Measurements from ENCODE around the gene ADAMTS2. TPM values are rescaled to one million over a fixed set of nuclear protein-coding genes. Genes with fewer than 3 reads are reported as not detected.

ADAMTS2 gene
- total and polyA plus RNA-seq, 2 donors from 2014 or later = 2.0 to 13.6 TPM

- Histone ChIP-seq H3K27me3 (ENCODE audit: control insufficient read depth, insufficient read depth, low read length) (no peaks in the 10 kb centered on the region), H3K9me3 (ENCODE audit: control insufficient read depth in 2 of 3, insufficient read depth in 1 of 3, low read length in 3 of 3) (peaks cover 0 to 6% (median 5%) of the 10 kb centered on the region in 3 donors), H3K27ac (ENCODE audit: low read depth in 2 of 2, low read length in 2 of 2) (no peak overlapping the region), H3K36me3 (ENCODE audit: control insufficient read depth in 2 of 3, insufficient read depth in 3 of 3, low read length in 3 of 3) (no peaks in the 10 kb centered on the region), H3K4me3 (ENCODE audit: low read length in 3 of 3) (no peak overlapping the region), H3K9ac (ENCODE audit: low read length in 3 of 3) (no peak overlapping the region), H3K4me1 (ENCODE audit: control insufficient read depth in 2 of 3, insufficient read depth in 2 of 3, low read depth in 1 of 3, low read length in 3 of 3) (no peaks in the 10 kb centered on the region)
- intact Hi-C loops (cut with DNase I) = no loop called here
- DNase-seq = peak in 1 of 5 donors; percentile 21
- TF ChIP-seq CTCF (IDR thresholded peaks at IDR 0.05; ENCODE audit: borderline replicate concordance, extremely low read depth, insufficient read depth) = no peak
- no peak for FAIRE-seq
Observed at GRCh38 chr5:179225387-179225786, 119.9 kb downstream of the ADAMTS2 start.

GRCh38 chr5:179224741-179225140, 120.5 kb downstream of the ADAMTS2 start:
- no peak overlapping the region for H3K27ac ChIP-seq (ENCODE audit: low read depth in 2 of 2, low read length in 2 of 2)
- no peak for FAIRE-seq

GRCh38 chr5:179223961-179224360, 121.3 kb downstream of the ADAMTS2 start:
- no peak overlapping the region for H3K9ac ChIP-seq (ENCODE audit: low read length in 3 of 3)
- DNase-seq (peak in 1 of 5 donors; percentile 20), FAIRE-seq (no peak)
- no peak overlapping the region for H3K27ac ChIP-seq (ENCODE audit: low read depth in 2 of 2, low read length in 2 of 2)
- no peaks in the 10 kb centered on the region for H3K36me3 ChIP-seq (ENCODE audit: control insufficient read depth in 2 of 3, insufficient read depth in 3 of 3, low read length in 3 of 3)
- no peaks in the 10 kb centered on the region for H3K27me3 ChIP-seq (ENCODE audit: control insufficient read depth, insufficient read depth, low read length)
- H3K4me1 ChIP-seq (ENCODE audit: control insufficient read depth in 2 of 3, insufficient read depth in 2 of 3, low read depth in 1 of 3, low read length in 3 of 3) = no peaks in the 10 kb centered on the region
- intact Hi-C loops (cut with DNase I) = no loop called here
- TF ChIP-seq CTCF (IDR thresholded peaks at IDR 0.05; ENCODE audit: borderline replicate concordance, extremely low read depth, insufficient read depth) = no peak
- H3K9me3 ChIP-seq (ENCODE audit: control insufficient read depth in 2 of 3, insufficient read depth in 1 of 3, low read length in 3 of 3) = peaks cover 0 to 6% (median 5%) of the 10 kb centered on the region in 3 donors
- no peak overlapping the region for H3K4me3 ChIP-seq (ENCODE audit: low read length in 3 of 3)

More at GRCh38 chr5:179224741-179225140, 120.5 kb downstream of the ADAMTS2 start:
- H3K9ac ChIP-seq (ENCODE audit: low read length in 3 of 3) = no peak overlapping the region
- TF ChIP-seq CTCF (IDR thresholded peaks at IDR 0.05; ENCODE audit: borderline replicate concordance, extremely low read depth, insufficient read depth) = no peak
- intact Hi-C loops (cut with DNase I) = no loop called here
- DNase-seq = peak in 1 of 5 donors; percentile 12
- H3K4me1 ChIP-seq (ENCODE audit: control insufficient read depth in 2 of 3, insufficient read depth in 2 of 3, low read depth in 1 of 3, low read length in 3 of 3) = no peaks in the 10 kb centered on the region
- no peaks in the 10 kb centered on the region for H3K27me3 ChIP-seq (ENCODE audit: control insufficient read depth, insufficient read depth, low read length)
- H3K4me3 ChIP-seq (ENCODE audit: low read length in 3 of 3) = no peak overlapping the region
- H3K9me3 ChIP-seq (ENCODE audit: control insufficient read depth in 2 of 3, insufficient read depth in 1 of 3, low read length in 3 of 3) = peaks cover 0 to 6% (median 5%) of the 10 kb centered on the region in 3 donors
- no peaks in the 10 kb centered on the region for H3K36me3 ChIP-seq (ENCODE audit: control insufficient read depth in 2 of 3, insufficient read depth in 3 of 3, low read length in 3 of 3)

GRCh38 chr5:179223528-179223927, 121.7 kb downstream of the ADAMTS2 start:
- H3K36me3 ChIP-seq (ENCODE audit: control insufficient read depth in 2 of 3, insufficient read depth in 3 of 3, low read length in 3 of 3) = no peaks in the 10 kb centered on the region
- FAIRE-seq = no peak
- intact Hi-C loops (cut with DNase I) = no loop called here
- TF ChIP-seq CTCF (IDR thresholded peaks at IDR 0.05; ENCODE audit: borderline replicate concordance, extremely low read depth, insufficient read depth) = no peak
- DNase-seq = no peak
- H3K4me3 ChIP-seq (ENCODE audit: low read length in 3 of 3) = peak overlapping the region in 1 of 3 donors; percentile 26
- H3K9me3 ChIP-seq (ENCODE audit: control insufficient read depth in 2 of 3, insufficient read depth in 1 of 3, low read length in 3 of 3) = peaks cover 0 to 6% (median 5%) of the 10 kb centered on the region in 3 donors
- no peaks in the 10 kb centered on the region for H3K4me1 ChIP-seq (ENCODE audit: control insufficient read depth in 2 of 3, insufficient read depth in 2 of 3, low read depth in 1 of 3, low read length in 3 of 3)
- H3K27me3 ChIP-seq (ENCODE audit: control insufficient read depth, insufficient read depth, low read length) = no peaks in the 10 kb centered on the region
- H3K9ac ChIP-seq (ENCODE audit: low read length in 3 of 3) = no peak overlapping the region
- H3K27ac ChIP-seq (ENCODE audit: low read depth in 2 of 2, low read length in 2 of 2) = no peak overlapping the region

Data from kidney (tissue), 14 donors.